ENCODE data around the gene MTCL1.

MTCL1 gene

GRCh38 chr18:8795586-8796325 lies 90.4 kb downstream of the MTCL1 start:
- no peaks in the 10 kb centered on the region for H3K27me3 Mint-ChIP-seq
- no peak overlapping the region for H3K4me3 Mint-ChIP-seq
- no peaks in the 10 kb centered on the region for H3K9me3 Mint-ChIP-seq
- H3K4me1 Mint-ChIP-seq, result peaks cover 11% of the 10 kb centered on the region
- H3K27ac Mint-ChIP-seq, result no peak overlapping the region
- no peaks in the 10 kb centered on the region for H3K36me3 Mint-ChIP-seq

DNA sequence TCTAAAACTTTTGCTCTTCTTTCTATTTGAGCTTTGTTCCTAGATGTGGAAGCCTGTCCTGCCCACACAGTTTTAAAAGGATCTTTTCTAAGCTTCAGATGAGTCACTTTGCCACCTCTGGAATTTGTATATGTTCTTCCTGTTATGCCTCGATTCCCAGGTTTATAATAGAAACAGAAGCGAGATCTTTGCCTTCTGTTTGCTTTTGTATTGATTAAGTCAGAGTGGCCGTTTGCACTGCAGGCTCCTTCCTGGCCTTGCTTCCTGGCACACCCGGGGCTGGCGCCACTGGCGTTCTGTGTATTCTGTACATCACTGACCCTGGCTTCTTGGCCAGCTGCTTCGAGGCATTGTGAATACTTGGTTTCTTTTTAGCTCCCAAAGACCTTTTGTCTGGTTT lies 91.8 kb downstream of the MTCL1 start:
- Mint-ChIP-seq H3K27ac (no peak overlapping the region), H3K36me3 (no peaks in the 10 kb centered on the region), H3K9me3 (no peaks in the 10 kb centered on the region), H3K4me3 (no peak overlapping the region), H3K4me1 (peaks cover 11% of the 10 kb centered on the region), H3K27me3 (no peaks in the 10 kb centered on the region)

DNA sequence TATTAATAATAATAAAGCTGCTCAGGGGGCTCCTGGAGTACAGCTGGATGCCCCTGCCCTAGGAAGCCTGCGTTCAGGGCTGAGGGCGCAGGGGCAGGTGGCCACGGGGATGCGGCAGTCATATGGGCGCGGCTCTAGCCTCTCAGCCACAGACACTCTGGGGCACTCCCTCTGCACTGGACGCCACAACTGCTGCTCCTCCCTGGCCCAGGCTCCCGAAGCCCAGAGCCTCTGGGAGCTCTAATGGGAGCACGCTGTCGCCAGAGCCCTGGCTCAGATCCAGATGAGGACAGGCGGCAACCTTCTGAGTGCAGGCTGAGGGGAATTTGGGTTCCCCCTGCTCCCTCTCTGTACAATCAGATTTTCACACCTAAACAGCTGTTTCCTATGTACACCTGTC lies 93.6 kb downstream of the MTCL1 start:
- no peak overlapping the region for H3K27ac Mint-ChIP-seq
- no peaks in the 10 kb centered on the region for H3K27me3 Mint-ChIP-seq
- no peak overlapping the region for H3K4me3 Mint-ChIP-seq
- H3K4me1 Mint-ChIP-seq, result peaks cover 11% of the 10 kb centered on the region
- no peaks in the 10 kb centered on the region for H3K36me3 Mint-ChIP-seq
- no peaks in the 10 kb centered on the region for H3K9me3 Mint-ChIP-seq

DNA sequence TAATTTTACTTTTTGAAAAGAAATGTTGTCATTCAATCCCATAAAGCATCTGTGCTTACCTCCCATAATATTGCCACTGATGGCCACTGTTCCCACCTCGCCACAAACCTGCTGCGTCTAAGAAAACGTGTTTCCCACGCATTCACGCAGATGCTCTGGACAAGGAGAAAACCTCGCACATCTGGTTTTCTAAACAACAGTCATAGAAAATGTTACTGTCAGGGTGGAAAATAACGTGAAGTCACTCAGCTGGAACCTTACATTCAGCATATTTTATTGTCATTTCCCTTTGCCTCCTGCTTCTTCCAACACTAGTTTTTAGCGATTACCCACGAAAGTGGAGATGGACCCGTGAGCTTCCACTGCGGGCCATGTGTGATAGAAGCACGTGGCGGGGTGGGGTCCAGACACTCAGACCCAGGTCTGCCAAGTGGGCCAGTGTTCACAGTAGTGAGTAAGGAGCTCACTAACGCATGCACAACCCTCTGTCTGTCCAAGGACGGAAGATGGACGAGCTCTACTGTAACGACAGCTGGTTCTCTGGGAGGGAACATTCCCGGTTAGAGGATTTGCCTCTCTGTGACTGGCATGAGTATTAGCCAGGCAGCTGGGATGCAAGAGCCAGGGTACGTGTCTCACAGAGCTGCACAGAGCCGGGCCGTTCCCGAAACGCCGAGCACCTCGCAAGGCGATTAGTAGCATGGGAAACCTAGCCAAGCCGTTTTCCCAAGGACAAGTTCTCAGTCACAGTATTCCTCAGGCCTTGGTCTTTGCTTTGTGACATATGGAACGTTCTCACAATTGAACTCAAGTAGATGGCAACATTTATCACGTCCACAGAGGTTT lies 94.5 kb downstream of the MTCL1 start:
- no peaks in the 10 kb centered on the region for H3K9me3 Mint-ChIP-seq
- H3K27me3 Mint-ChIP-seq, result no peaks in the 10 kb centered on the region
- no peak overlapping the region for H3K27ac Mint-ChIP-seq
- no peaks in the 10 kb centered on the region for H3K36me3 Mint-ChIP-seq
- H3K4me1 Mint-ChIP-seq, result peaks cover 11% of the 10 kb centered on the region
- H3K4me3 Mint-ChIP-seq, result no peak overlapping the region

DNA sequence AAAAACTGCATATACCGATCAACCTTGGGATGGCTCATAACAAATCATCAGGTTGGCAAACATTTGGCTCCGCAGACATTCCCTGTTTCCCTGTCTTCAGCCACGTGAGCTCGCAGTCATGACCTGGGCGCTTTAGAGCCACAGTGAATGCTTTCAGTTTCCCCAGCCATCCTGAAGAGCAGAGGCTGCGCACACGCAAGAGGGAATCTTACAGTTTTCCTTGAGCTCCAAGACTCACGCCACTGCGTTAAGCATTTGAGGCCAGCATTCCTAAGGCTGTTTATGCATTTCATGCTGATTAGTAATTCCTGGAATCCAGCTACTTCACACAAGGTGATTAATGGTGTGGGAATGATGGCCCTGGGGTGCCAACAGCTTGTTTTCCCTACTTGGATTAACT lies 95.1 kb downstream of the MTCL1 start:
- Mint-ChIP-seq H3K27ac (no peak overlapping the region), H3K36me3 (no peaks in the 10 kb centered on the region), H3K4me1 (peaks cover 9% of the 10 kb centered on the region), H3K4me3 (no peak overlapping the region), H3K9me3 (no peaks in the 10 kb centered on the region), H3K27me3 (no peaks in the 10 kb centered on the region)

DNA sequence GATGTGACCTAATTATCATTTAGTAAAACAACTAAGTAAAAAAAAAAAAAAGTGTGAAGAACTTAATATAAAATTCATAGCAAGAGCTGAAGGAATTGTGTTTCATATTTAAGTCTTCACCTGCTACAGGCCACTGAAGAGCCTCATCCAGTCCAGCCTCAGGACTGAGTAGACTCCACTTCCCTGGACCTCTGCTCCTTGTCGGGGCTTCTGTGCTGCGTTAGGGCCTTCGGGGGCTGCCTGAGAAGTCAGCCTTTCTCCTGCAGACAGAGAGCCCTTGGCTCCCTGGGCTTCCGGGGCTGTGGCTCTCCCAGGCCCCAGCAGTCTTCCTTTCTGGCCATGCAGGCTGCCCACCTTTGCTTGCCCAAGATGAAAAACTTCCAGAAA lies 95.5 kb downstream of the MTCL1 start:
- H3K27ac Mint-ChIP-seq, result no peak overlapping the region
- H3K36me3 Mint-ChIP-seq, result no peaks in the 10 kb centered on the region
- H3K4me1 Mint-ChIP-seq, result peaks cover 4% of the 10 kb centered on the region
- no peak overlapping the region for H3K4me3 Mint-ChIP-seq
- H3K9me3 Mint-ChIP-seq, result no peaks in the 10 kb centered on the region
- H3K27me3 Mint-ChIP-seq, result no peaks in the 10 kb centered on the region

DNA sequence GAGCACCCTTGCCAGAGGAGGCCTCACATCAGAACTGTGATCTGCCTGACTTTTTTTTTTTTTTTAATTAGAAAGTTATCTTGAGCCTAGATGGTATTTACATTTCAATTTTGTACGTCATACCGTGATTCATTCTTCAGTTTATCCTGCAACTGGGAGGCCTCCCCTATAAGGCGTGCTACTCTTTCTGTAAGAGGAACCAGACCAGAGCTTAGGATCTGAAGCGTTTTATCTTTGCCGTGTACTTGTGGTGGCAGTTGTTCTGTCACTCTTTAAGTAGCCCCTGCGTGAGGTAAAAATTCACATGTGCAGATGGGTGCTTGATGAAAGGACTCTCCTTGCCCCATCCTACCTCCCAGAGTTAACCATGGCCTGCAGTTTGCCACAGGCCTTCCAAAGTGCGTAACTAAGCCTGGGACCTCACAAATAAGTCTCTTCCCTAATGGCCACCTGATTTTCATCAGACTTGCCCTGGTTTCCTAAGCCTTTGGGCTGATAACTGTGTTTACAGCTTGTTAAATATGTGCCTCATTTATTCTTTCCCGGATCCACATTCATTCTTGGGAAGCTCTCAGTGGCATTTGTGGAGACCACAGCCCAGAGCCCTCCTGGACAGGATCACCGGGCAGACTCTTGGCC lies 96.0 kb downstream of the MTCL1 start:
- H3K4me3 Mint-ChIP-seq, result no peak overlapping the region
- H3K9me3 Mint-ChIP-seq, result no peaks in the 10 kb centered on the region
- no peak overlapping the region for H3K27ac Mint-ChIP-seq
- H3K27me3 Mint-ChIP-seq, result no peaks in the 10 kb centered on the region
- H3K4me1 Mint-ChIP-seq, result no peaks in the 10 kb centered on the region
- H3K36me3 Mint-ChIP-seq, result no peaks in the 10 kb centered on the region

DNA sequence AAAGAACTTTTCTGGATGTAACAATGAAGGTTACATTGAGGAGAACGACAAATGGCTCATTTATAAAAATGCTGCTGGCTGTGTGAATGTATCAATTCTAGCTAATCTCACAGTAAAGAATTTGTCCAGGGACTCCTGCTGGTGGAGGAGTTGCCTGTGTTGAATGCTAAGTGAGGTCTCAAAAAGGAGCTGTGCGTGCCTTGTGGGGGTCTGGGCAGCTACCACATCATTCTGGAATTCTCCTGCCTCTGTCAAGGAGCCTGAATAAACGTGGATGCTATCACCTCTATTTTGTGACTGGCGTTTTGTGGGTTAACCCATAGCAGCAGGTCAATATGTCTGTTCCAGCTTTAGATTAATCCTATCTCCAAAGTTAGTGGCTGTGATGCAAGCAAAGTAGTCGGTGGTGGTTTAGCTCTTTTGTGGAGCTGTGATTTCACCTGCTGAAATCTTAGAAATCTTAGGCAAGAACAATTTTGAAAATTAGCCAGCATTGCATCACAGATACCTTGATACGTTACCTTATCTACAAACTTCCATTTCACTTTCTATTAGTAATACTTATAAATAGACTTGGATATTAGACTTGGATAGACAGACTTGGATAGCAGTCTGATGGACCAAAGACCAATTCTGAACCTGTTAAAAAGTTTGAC lies 96.8 kb downstream of the MTCL1 start:
- no peaks in the 10 kb centered on the region for H3K9me3 Mint-ChIP-seq
- H3K36me3 Mint-ChIP-seq, result no peaks in the 10 kb centered on the region
- peaks cover 2% of the 10 kb centered on the region for H3K4me1 Mint-ChIP-seq
- H3K4me3 Mint-ChIP-seq, result no peak overlapping the region
- H3K27ac Mint-ChIP-seq, result no peak overlapping the region
- no peaks in the 10 kb centered on the region for H3K27me3 Mint-ChIP-seq

GRCh38 chr18:8803063-8803795 lies 97.9 kb downstream of the MTCL1 start:
- Mint-ChIP-seq H3K9me3 (no peaks in the 10 kb centered on the region), H3K36me3 (no peaks in the 10 kb centered on the region), H3K4me1 (peaks cover 11% of the 10 kb centered on the region), H3K27me3 (no peaks in the 10 kb centered on the region), H3K27ac (no peak overlapping the region), H3K4me3 (no peak overlapping the region)

GRCh38 chr18:8803957-8804356 lies 98.6 kb downstream of the MTCL1 start:
- Mint-ChIP-seq H3K27me3 (no peaks in the 10 kb centered on the region), H3K27ac (no peak overlapping the region), H3K9me3 (no peaks in the 10 kb centered on the region), H3K4me1 (peaks cover 11% of the 10 kb centered on the region), H3K4me3 (no peak overlapping the region), H3K36me3 (no peaks in the 10 kb centered on the region)

- peaks cover 11% of the 10 kb centered on the region for H3K4me1 Mint-ChIP-seq
- no peaks in the 10 kb centered on the region for H3K9me3 Mint-ChIP-seq
- H3K27ac Mint-ChIP-seq, result no peak overlapping the region
- H3K27me3 Mint-ChIP-seq, result no peaks in the 10 kb centered on the region
- H3K4me3 Mint-ChIP-seq, result no peak overlapping the region
- H3K36me3 Mint-ChIP-seq, result no peaks in the 10 kb centered on the region
Observed at GRCh38 chr18:8805552-8805951, 100.2 kb downstream of the MTCL1 start.

DNA sequence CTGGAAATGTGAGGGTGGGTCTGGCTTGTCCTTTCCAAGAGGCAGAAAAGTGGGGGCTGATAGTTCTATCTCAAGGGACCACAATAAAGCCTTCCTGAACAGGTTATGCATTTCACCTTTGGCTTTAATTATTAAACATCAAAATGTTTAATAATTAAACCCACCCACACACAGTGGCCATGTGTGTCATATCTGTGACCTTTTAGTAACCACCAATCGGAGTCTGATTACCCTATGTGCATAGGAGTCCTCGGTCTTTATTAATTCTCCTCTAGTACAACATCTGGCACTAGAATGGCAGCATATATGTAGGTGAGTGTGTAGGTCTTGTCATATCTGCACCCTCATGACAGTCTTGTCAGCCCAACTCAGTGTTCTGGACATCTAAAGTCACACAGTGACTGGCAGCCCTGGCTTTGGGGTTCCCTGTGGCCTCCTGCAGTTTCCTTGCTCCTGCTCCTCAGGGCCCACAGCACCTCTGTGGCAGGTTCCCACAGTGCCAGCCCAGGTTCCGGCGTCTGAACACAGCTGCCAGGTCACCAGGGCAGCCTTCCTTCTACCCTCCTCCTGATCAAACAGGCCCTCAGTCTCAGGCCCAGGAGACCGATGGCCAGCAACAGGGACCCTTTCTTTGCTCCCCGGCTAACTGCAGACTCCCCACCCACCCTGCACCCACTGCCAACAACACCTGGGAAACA lies 100.9 kb downstream of the MTCL1 start:
- Mint-ChIP-seq H3K4me1 (peaks cover 16% of the 10 kb centered on the region), H3K4me3 (no peak overlapping the region), H3K9me3 (no peaks in the 10 kb centered on the region), H3K27ac (no peak overlapping the region), H3K36me3 (no peaks in the 10 kb centered on the region), H3K27me3 (no peaks in the 10 kb centered on the region)

DNA sequence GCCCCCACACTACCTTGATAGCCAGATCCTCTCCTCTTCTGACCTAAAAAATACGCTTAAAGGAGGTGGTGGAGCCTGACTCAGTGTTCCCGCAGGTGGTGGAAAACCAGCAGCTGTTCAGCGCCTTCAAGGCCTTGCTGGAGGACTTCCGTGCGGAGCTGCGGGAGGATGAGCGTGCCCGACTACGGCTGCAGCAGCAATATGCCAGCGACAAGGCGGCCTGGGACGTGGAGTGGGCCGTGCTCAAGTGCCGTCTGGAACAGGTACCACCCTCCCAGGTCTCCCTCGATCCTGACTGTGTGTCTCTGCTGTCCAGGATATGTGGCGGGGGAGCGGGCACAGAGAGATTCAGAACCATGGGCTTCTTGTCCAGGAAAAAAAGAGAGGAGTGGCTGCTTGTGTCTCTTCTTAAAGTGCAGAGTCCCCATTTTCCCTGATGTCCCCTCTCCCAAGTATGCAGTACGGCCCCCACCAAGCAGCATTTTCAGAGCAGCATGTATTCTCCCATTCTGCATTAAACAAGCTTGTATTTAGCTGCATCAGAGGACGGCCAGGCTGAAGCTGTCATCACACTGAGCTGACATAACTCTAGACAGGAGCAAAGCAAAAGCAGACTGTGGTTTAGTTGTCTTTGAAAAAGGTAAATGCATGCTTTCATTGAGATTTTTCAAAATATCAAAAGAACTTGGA lies 101.6 kb downstream of the MTCL1 start:
- peak overlapping the region; percentile 42 for H3K4me3 Mint-ChIP-seq

GRCh38 chr18:8807488-8807805 lies 102.1 kb downstream of the MTCL1 start:
- no peaks in the 10 kb centered on the region for H3K27me3 Mint-ChIP-seq
- H3K9me3 Mint-ChIP-seq, result no peaks in the 10 kb centered on the region
- H3K27ac Mint-ChIP-seq, result no peak overlapping the region
- H3K4me3 Mint-ChIP-seq, result peak overlapping the region; percentile 42
- peaks cover 16% of the 10 kb centered on the region for H3K4me1 Mint-ChIP-seq
- no peaks in the 10 kb centered on the region for H3K36me3 Mint-ChIP-seq

More for the DNA sequence above, 101.6 kb downstream of the MTCL1 start:
- Mint-ChIP-seq H3K36me3 (no peaks in the 10 kb centered on the region), H3K9me3 (no peaks in the 10 kb centered on the region), H3K27ac (no peak overlapping the region), H3K27me3 (no peaks in the 10 kb centered on the region), H3K4me1 (peaks cover 16% of the 10 kb centered on the region)
